ENCODE measurements around the gene MTARC1.

The MTARC1 gene

DNA sequence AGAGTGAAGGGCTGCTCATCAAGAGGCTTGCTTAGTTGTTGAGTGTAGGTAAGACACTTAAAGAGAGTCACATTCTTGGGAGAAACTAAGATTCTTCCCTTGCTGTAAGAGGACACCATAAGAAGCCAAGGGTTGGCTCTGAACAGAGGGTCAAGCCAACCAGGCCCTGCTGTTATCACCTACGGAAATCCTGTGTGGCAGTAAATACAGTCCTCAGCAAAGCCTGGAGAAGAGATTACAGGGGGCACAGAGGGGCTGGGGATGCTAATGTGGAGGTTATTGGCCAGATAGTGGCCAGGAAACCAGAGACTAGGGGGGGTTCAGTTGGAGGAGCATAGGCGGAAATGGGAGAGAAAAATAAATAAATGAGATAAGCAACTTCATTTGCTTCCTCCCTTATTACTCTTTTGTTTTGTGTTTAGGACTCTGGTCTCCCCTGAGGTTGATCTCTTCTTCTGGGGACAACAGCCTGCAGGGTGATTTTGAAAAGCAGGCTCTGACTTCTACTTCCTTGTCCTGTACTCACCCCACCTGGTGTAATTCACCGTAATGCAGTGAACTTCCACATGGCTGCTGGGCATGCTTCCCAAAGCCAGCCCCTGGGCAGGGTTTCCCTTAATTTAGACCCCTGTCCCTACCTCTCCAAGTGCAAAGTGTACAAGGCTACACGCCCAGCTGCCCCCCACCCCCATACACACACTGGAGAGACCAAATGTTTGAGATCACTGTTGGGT, 40.9 kb downstream of the MTARC1 start:
- no peak for DNase-seq (ENCODE audit: low read depth in 3 of 3, low spot score in 1 of 3)

DNA sequence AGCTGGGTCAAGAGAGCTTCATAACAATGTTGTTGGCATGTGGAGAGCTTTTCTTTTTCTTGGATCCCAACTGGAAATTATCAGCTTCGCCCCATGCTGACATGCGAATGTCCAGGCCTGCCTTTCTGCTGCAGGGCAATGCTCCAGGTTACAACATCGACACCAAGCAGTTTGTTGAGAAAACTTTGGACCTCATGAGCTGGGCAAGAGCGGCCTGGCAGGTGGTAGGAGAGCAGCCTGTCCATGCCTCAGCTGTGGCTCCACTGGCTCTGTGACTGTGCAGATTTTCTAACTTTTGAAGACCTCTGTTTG, 41.4 kb downstream of the MTARC1 start:
- DNase-seq (ENCODE audit: low read depth in 3 of 3, low spot score in 1 of 3): no peak

DNA sequence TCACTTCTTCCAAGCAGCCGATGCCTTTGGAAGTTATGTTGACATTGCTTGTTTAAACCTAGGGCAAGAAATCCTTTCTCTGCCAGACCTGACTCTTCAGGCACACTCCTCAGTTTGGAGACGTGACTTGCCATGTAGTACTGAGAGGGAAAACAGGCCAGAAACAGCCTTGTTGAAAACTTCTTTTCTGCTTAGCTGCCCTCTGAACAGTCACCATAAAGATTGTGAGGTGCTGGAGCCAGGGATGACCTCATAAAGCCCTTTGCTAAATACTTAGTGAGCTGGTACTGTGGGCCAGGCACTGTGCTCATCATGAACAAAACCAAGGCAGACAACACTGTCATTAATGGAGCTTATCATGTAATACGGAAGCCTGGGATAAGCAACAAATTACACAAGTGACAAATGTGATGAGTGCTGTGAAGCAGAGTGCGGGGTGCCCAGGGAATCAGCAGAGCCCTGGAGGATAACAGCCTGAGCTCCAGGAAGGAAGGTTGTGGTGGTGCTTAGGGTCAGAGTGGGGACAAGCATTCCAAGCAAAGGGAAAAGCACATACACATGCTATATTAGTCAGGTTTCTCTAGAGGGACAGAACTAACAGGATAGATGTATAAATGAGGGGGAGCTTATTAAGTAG, 42.4 kb downstream of the MTARC1 start:
- no peak for DNase-seq (ENCODE audit: low read depth in 3 of 3, low spot score in 1 of 3)

DNA sequence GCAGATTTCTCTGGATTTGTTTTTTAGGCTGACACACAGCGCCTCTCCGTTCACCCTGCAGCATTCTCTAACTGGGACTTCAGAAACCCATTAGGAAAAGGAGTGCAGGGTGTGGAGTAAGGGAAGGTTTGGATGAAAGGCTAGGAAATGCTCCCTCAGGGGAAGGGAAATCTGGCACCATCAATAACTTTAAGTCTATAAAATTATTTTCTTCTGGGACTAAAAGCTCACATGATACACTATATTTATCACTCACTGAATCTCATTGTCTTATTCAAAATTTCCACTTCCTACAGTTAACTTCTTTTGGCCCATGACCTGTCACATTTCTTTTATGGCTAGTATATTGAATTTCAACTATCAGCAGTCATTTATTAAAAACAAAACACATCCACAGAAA, 46.7 kb downstream of the MTARC1 start:
- DNase-seq (ENCODE audit: low read depth in 3 of 3, low spot score in 1 of 3): no peak

DNA sequence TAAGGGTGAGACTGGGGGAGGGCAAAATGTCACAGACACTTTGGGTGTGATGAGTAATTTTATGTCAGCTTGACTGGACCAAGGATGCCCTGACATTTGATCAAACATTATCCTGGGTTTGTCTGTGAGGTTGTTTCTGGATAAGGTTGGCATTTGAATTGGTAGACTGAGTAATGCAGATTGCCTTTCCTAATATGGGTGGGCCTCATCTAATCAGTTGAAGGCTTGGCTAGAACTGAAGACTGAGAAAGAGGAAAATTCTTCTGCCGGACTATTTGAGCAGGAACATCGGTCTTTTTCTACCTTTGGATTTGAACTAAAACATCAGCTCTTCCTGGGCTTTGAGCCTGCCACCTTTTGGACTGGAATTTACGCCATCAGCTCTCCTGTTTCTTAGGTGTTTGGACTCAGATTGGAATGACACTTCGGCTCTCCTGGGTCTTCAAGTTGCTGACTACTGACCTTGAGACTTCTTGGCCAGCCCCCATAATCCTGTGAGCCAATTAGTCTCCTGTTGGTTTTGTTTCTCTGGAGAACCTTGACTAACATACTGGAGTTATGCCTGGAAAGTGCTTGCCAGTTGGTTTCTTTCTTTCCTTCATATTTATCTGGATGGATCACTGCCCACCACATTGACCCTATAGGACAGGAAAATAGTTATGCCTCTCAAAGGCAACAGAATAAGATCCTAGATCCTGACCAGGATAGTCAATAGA, 47.6 kb downstream of the MTARC1 start:
- no peak for DNase-seq (ENCODE audit: low read depth in 3 of 3, low spot score in 1 of 3)
